Kidney (tissue), 14 donors: Measurements from ENCODE around the gene VASP. TPM values are rescaled to one million over a fixed set of nuclear protein-coding genes. Genes with fewer than 3 reads are reported as not detected.

ENCODE experiments used
- DNase-seq, 5 donors: peaks; one replicate each; pipeline ENCODE4 v3.0.0-alpha.2; 2013 to 2020
- FAIRE-seq: peaks from 2 replicates; lab custom pipeline; 2012; peaks lifted over from hg19 to GRCh38; lab: Jason Lieb, UNC
- H3K27ac ChIP-seq, 2 donors: one replicate each; pipeline ENCODE4 v1.7.0; 2013; ENCODE audit warnings: low read depth in 2 of 2, low read length in 2 of 2, inconsistent platforms in 1 of 2
- H3K27me3 ChIP-seq: one replicate; pipeline ENCODE4 v1.7.1; 2013; ENCODE audit warnings: low read length, inconsistent platforms; ENCODE audit not compliant: control insufficient read depth, insufficient read depth
- H3K36me3 ChIP-seq, 3 donors: one replicate each; pipeline versions ENCODE4 v1.7.0 to v1.7.1; 2013; ENCODE audit warnings: low read length in 3 of 3, control low read depth in 1 of 3, inconsistent platforms in 1 of 3; ENCODE audit not compliant: insufficient read depth in 3 of 3, control insufficient read depth in 2 of 3
- H3K4me1 ChIP-seq, 3 donors: one replicate each; pipeline versions ENCODE4 v1.7.0 to v1.7.1; 2013; ENCODE audit warnings: low read length in 3 of 3, inconsistent platforms in 1 of 3, low read depth in 1 of 3; ENCODE audit not compliant: control insufficient read depth in 2 of 3, insufficient read depth in 2 of 3
- H3K4me3 ChIP-seq, 3 donors: one replicate each; pipeline versions ENCODE4 v1.7.0 to v1.8.1; 2013; ENCODE audit warnings: low read length in 3 of 3, control low read depth in 1 of 3, inconsistent platforms in 1 of 3
- H3K9ac ChIP-seq, 3 donors: one replicate each; pipeline versions ENCODE4 v1.7.0 to v1.7.1; 2013; ENCODE audit warnings: low read length in 3 of 3, control low read depth in 1 of 3, inconsistent platforms in 1 of 3
- H3K9me3 ChIP-seq, 3 donors: one replicate each; pipeline versions ENCODE4 v1.7.0 to v1.7.1; 2013; ENCODE audit warnings: low read length in 3 of 3, control low read depth in 1 of 3, inconsistent platforms in 1 of 3; ENCODE audit not compliant: control insufficient read depth in 2 of 3, insufficient read depth in 1 of 3
- CTCF ChIP-seq: IDR thresholded peaks from 3 replicates; pipeline ENCODE4 v1.5.1; 2012; ENCODE audit warnings: mild to moderate bottlenecking, moderate library complexity, borderline replicate concordance; ENCODE audit not compliant: insufficient read depth; ENCODE audit errors: extremely low read depth
- intact Hi-C: fragments of 100-400 bp; cut with DNase I; formaldehyde crosslinking; loops from one replicate; pipeline ENCODE4 v1.11.1; 2022
- polyA plus RNA-seq: library from polyadenylated mRNA; stranded (reverse); fragments of 350-450 nt; fragmentation: Illumina TruSeq; extraction: RNeasy Lipid Tissue Mini Kit (QIAGEN cat#74804); gene quantifications from one replicate; pipeline ENCODE4 v1.2.3, GENCODE V29; 2014; ENCODE audit warnings: low read depth, low replicate concordance; ENCODE audit not compliant: insufficient read depth
- total RNA-seq: library from RNA; stranded (reverse); fragmentation: NEBNext Ultra II Directional; extraction: Animal tissue kit (Norgen Biotek cat#: 25700); gene quantifications from one replicate; pipeline ENCODE4 v1.2.1, GENCODE V29; 2021
- donor health status: control.
- donor health status: control.
- donor health status: control.
- donor health status: control.
- donor health status: control.
- donor health status: DM: yes; HTN: yes; CAD: no.
- donor health status: Normal renal cell carcinoma (clear cell type).

Gene VASP
- total and polyA plus RNA-seq, 2 donors from 2014 or later: 36.3 to 105 TPM

- peaks cover 0 to 3% (median 0%) of the 10 kb centered on the region in 3 donors for H3K4me1 ChIP-seq
- no peak overlapping the region for H3K27ac ChIP-seq
- DNase-seq (peak; percentile 87 to 95 (median 88)), FAIRE-seq (peak; percentile 33)
- H3K9me3 ChIP-seq: no peaks in the 10 kb centered on the region
- intact Hi-C loops: no loop called here
- TF ChIP-seq CTCF: peak; percentile 92
- no peak overlapping the region for H3K4me3 ChIP-seq
- no peak overlapping the region for H3K9ac ChIP-seq
- H3K27me3 ChIP-seq: no peaks in the 10 kb centered on the region
- peaks cover 5 to 13% (median 6%) of the 10 kb centered on the region in 3 donors for H3K36me3 ChIP-seq
These were observed 16.5 kb downstream of the VASP start for GRCh38 chr19:45523642-45524256.

- H3K36me3 ChIP-seq: peaks cover 5 to 13% (median 6%) of the 10 kb centered on the region in 3 donors
- peaks cover 2% of the 10 kb centered on the region for H3K27me3 ChIP-seq
- H3K9ac ChIP-seq: no peak overlapping the region
- H3K27ac ChIP-seq: peak overlapping the region in 1 of 2 donors; percentile 40
- DNase-seq: no peak
- FAIRE-seq: no peak
- peaks cover 0 to 7% (median 0%) of the 10 kb centered on the region in 3 donors for H3K4me1 ChIP-seq
- no peak overlapping the region for H3K4me3 ChIP-seq
- intact Hi-C loops: no loop called here
- no peaks in the 10 kb centered on the region for H3K9me3 ChIP-seq
- no peak for TF ChIP-seq CTCF
These were observed 17.4 kb downstream of the VASP start for GRCh38 chr19:45524575-45525129.

- DNase-seq (peak; percentile 79 to 94 (median 81)), FAIRE-seq (no peak)
- H3K36me3 ChIP-seq: peaks cover 4 to 13% (median 5%) of the 10 kb centered on the region in 3 donors
- no peak overlapping the region for H3K4me3 ChIP-seq
- TF ChIP-seq CTCF: no peak
- intact Hi-C loops: no loop called here
- peaks cover 2% of the 10 kb centered on the region for H3K27me3 ChIP-seq
- H3K27ac ChIP-seq: no peak overlapping the region
- peaks cover 0 to 7% (median 0%) of the 10 kb centered on the region in 3 donors for H3K4me1 ChIP-seq
- H3K9ac ChIP-seq: no peak overlapping the region
- H3K9me3 ChIP-seq: no peaks in the 10 kb centered on the region
These were observed 18.9 kb downstream of the VASP start for GRCh38 chr19:45526143-45526542.
